Endothelial cell of coronary artery (primary cell): ENCODE data around the gene VCAN. TPM values are rescaled to one million over a fixed set of nuclear protein-coding genes. Genes with fewer than 3 reads are reported as not detected.

Source experiments
- total RNA-seq: library from RNA; depleted of rRNA; stranded (reverse); fragments of >200 nt; gene quantifications from 2 replicates; pipeline ENCODE4 v1.2.3, GENCODE V29; 2014

Gene VCAN
- 9.6 and 219 TPM in 2 replicates for total RNA-seq

DNA sequence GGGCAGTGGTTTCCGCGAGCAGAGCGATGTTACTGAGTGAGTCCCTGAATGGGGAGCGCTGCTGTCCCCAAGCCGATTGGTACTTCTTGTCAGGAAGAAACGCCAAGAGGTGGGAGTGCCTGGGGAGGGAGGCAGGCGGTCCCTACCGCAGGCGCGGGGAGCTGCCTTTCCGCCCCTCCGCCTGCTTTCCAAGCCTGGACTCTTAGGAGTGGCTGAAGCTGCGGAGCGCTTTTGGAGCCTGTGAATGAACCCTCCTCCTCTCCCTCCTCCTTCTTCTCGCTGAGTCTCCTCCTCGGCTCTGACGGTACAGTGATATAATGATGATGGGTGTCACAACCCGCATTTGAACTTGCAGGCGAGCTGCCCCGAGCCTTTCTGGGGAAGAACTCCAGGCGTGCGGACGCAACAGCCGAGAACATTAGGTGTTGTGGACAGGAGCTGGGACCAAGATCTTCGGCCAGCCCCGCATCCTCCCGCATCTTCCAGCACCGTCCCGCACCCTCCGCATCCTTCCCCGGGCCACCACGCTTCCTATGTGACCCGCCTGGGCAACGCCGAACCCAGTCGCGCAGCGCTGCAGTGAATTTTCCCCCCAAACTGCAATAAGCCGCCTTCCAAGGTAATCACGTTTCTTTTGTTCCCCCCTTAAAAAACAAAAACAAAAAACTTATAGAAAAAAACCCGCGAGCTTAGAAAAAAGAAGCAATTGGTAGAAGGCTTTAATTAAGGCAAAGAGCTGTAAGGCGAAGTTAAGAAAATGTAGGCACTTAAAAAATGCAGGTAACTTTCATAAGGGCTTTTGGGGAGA lies at the start of gene VCAN:
VCAN (plus strand) TSS at position 340 of the 808 bp plus-strand sequence. CDS start 11,775 bp downstream, outside the sequence.

Other genes with a start within 250 kb of the VCAN start
- gene HAPLN1, start 249.1 kb downstream of the VCAN start, total RNA-seq = 0.09 TPM in 1 of 2 replicates, not detected in the other